MM.1S (cell line): ENCODE measurements around the gene CSNK1E.

ENCODE experiments used
- DNase-seq: peaks from one replicate; pipeline ENCODE4 v3.0.0-alpha.2; 2015
- H2AFZ ChIP-seq: fragments of 300-600 bp; sonication (generic); 2 replicates; pipeline ENCODE4 v1.6.0; 2016; ENCODE audit warnings: antibody characterized with exemption, low read length
- H3F3A ChIP-seq: fragments of 300-600 bp; sonication (generic); 2 replicates; pipeline ENCODE4 v1.6.1; 2016; ENCODE audit warnings: mild to moderate bottlenecking, antibody characterized with exemption, low read length, moderate library complexity, mixed read lengths; ENCODE audit not compliant: insufficient read depth
- H3K27ac ChIP-seq: fragments of 300-600 bp; sonication (generic); 2 replicates; pipeline ENCODE4 v1.5.1; 2016; ENCODE audit warnings: mild to moderate bottlenecking, low read length
- H3K27me3 ChIP-seq: fragments of 300-600 bp; sonication (generic); replicated peaks from 2 replicates; pipeline ENCODE4 v1.6.0; 2016; ENCODE audit warnings: low read length; ENCODE audit not compliant: insufficient read depth
- H3K36me3 ChIP-seq: fragments of 300-600 bp; sonication (generic); replicated peaks from 2 replicates; pipeline ENCODE4 v1.6.1; 2016; ENCODE audit warnings: mild to moderate bottlenecking, low read length, mixed read lengths; ENCODE audit not compliant: insufficient read depth
- H3K4me1 ChIP-seq: fragments of 300-600 bp; sonication (generic); 2 replicates; pipeline ENCODE4 v1.6.1; 2016; ENCODE audit warnings: low read length, mixed read lengths
- H3K4me2 ChIP-seq: fragments of 300-600 bp; sonication (generic); 2 replicates; pipeline ENCODE4 v1.6.0; 2016; ENCODE audit warnings: low read depth, low read length
- H3K4me3 ChIP-seq: fragments of 300-600 bp; sonication (generic); 2 replicates; pipeline ENCODE4 v1.5.1; 2016; ENCODE audit warnings: low read length, mixed read lengths
- H3K79me2 ChIP-seq: fragments of 300-600 bp; sonication (generic); 2 replicates; pipeline ENCODE4 v1.6.1; 2016; ENCODE audit warnings: mixed run types, low read length, mixed read lengths
- H3K9ac ChIP-seq: fragments of 300-600 bp; sonication (generic); 2 replicates; pipeline ENCODE4 v1.6.1; 2016; ENCODE audit warnings: low read length, mixed read lengths
- H3K9me2 ChIP-seq: fragments of 300-600 bp; sonication (generic); replicated peaks from 2 replicates; pipeline ENCODE4 v1.6.1; 2016; ENCODE audit warnings: mild to moderate bottlenecking, low read length, mixed read lengths; ENCODE audit not compliant: insufficient read depth
- H3K9me3 ChIP-seq: fragments of 300-600 bp; sonication (generic); replicated peaks from 2 replicates; pipeline ENCODE4 v1.6.1; 2016; ENCODE audit warnings: mild to moderate bottlenecking, low read length, mixed read lengths; ENCODE audit not compliant: insufficient read depth
- H4K20me1 ChIP-seq: fragments of 300-600 bp; sonication (generic); 2 replicates; pipeline ENCODE4 v1.6.1; 2016; ENCODE audit warnings: mild to moderate bottlenecking, low read length, moderate library complexity, mixed read lengths; ENCODE audit not compliant: insufficient read depth
- CTCF ChIP-seq: fragments of 300-600 bp; sonication (generic); IDR thresholded peaks from 2 replicates; pipeline ENCODE4 v1.5.1; 2016; ENCODE audit warnings: antibody characterized with exemption, low read length, mixed read lengths
- EZH2 ChIP-seq: fragments of 300-600 bp; sonication (generic); optimal IDR thresholded peaks from 2 replicates; pipeline ENCODE3; 2017; ENCODE audit warnings: low read depth, mild to moderate bottlenecking, antibody characterized with exemption, low read length, mixed read lengths
- EZH2phosphoT487 ChIP-seq: fragments of 300-600 bp; sonication (generic); IDR thresholded peaks from 2 replicates; pipeline ENCODE4 v1.6.1; 2018; ENCODE audit warnings: antibody characterized with exemption, low read length

CSNK1E gene

DNA sequence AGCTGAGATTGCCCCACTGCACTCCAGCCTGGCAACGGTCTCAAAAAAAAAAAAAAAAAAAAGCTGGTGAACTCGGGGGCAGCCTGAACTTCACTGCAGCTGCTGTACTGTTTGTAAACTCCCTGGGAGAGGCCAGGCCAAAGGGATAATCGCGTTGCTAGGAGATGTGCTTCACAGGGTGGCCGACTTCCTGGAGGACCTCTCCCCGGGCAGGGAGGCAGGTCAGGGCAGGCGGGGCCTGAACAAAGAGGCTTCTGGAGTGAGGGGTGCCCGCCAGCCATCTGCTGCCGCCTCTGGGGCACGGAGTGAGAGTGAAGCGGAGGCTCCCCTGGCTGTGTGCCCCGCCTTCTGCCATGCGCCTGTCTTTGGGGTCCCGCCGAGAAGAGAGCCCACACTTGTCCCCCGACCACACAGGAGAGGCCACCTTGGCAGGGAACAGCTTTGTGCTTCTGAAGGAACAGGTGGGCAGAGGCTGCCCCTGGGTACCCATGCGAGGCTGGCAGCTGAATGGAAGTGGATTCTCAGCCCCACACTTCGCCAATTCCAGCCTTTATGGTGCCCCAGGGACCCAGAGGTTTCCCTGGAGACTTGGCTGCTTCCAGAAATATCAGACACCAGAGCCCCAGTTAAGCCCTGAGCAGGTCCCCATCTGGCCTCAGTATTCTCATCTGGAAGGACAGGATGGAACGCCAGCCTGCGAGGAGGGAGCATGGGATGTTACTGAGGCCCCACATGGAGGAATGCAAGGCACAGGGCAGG lies 74.0 kb downstream of the CSNK1E start:
- Histone ChIP-seq H3K79me2 (peaks cover 80% of the 10 kb centered on the region), H3K4me1 (peaks cover 58% of the 10 kb centered on the region), H3K9ac (peak overlapping the region; percentile 48), H3K27ac (peak overlapping the region; percentile 92), H3K9me3 (no peaks in the 10 kb centered on the region), H3K9me2 (no peaks in the 10 kb centered on the region), H3F3A (peaks cover 15% of the 10 kb centered on the region), H3K4me3 (no peak overlapping the region), H3K27me3 (no peaks in the 10 kb centered on the region), H3K36me3 (peaks cover 2% of the 10 kb centered on the region; the same call in 1 of the 2 replicates), H4K20me1 (no peaks in the 10 kb centered on the region), H3K4me2 (peak overlapping the region; percentile 38), H2AFZ (no peak overlapping the region)
- DNase-seq: no peak
- no peak for TF ChIP-seq CTCF
- TF ChIP-seq EZH2: no peak
- no peak for TF ChIP-seq EZH2phosphoT487

DNA sequence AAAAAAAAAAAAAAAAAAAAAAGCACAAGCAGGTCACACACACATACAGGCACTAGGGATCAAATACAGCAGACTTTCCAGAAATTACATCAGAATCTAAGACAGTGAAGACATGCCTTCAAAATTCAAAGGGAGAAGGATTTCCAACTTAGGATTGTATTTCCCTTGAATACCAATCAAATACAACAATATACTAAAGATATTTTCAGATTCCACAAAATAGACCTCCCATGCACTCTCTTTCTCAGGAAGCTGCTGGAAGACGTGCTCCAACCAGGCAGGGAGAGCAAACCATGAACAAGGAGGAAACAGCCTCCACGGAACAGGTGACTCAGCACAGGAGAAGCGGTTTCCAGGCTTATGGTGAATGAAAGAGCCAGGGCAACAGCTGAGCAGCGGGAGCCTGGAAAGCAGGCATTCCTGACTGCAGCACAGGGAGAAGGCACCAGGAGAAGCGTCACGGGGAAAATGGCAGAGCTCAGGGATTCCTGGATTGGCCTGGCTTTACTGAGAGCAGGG lies 76.4 kb downstream of the CSNK1E start:
- H3F3A ChIP-seq: peaks cover 11% of the 10 kb centered on the region
- H3K4me1 ChIP-seq: peaks cover 37% of the 10 kb centered on the region
- no peak overlapping the region for H3K27ac ChIP-seq
- H3K36me3 ChIP-seq: peaks cover 5% of the 10 kb centered on the region; the same call in 1 of the 2 replicates
- no peak overlapping the region for H2AFZ ChIP-seq
- H3K4me2 ChIP-seq: no peak overlapping the region
- H4K20me1 ChIP-seq: no peaks in the 10 kb centered on the region
- no peak for TF ChIP-seq EZH2
- no peak for TF ChIP-seq EZH2phosphoT487
- no peak for TF ChIP-seq CTCF
- DNase-seq: no peak
- H3K9me2 ChIP-seq: no peaks in the 10 kb centered on the region
- no peaks in the 10 kb centered on the region for H3K9me3 ChIP-seq
- no peak overlapping the region for H3K9ac ChIP-seq
- no peaks in the 10 kb centered on the region for H3K27me3 ChIP-seq
- no peak overlapping the region for H3K4me3 ChIP-seq
- peaks cover 73% of the 10 kb centered on the region for H3K79me2 ChIP-seq
